ENCODE data around the gene NCKAP1. TPM values are rescaled to one million over a fixed set of nuclear protein-coding genes. Genes with fewer than 3 reads are reported as not detected.

NCKAP1 gene
- polyA plus RNA-seq, 1 of the 3 experiments (the other 2 are of a cell fraction), result 64.0 TPM

DNA sequence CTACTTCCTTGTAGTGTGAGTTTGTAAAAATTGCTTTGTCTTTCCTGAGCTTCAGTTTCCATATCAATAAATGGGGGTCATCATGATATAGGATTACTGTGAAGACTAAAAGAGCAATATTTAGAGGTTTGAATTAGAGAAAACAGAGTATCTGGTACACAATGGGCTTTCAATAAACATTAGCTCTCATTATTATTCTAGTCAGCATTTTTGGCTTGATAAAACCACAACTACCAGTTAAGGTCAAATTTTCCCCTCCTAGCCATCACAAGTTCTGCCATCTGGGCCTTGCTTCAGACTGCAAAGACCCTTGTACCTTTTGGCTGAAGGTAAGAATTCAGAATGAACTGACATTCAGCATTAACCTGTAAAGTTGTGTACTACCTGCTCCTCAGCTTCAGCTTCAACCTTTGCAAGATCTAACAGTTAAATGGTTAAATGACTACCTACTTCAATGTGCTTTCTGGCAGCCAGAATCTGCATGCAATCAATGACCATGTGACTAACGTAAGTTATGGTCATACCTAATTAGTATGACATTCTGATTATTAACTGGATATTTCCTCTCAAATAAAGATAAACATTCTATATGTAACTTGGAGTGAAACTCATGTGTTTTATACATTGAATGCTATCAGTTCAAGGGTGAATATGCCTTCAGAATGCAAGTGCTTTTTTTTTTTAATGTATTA, 119.2 kb downstream of the NCKAP1 start:
- TF ChIP-seq MXI1 (IDR thresholded peaks at IDR 0.05; ENCODE audit: low read depth, low read length) (no peak), MEF2A (IDR thresholded peaks at IDR 0.05; ENCODE audit: borderline replicate concordance, low read depth) (no peak), RXRA (IDR thresholded peaks at IDR 0.05; ENCODE audit: borderline replicate concordance, low read depth) (no peak), EP300 (IDR thresholded peaks at IDR 0.05; ENCODE audit: borderline replicate concordance in 1 of 2, low read depth in 1 of 2, low read length in 1 of 2) (no peak), IRF3 (IDR thresholded peaks at IDR 0.05; ENCODE audit: low read depth, low read length) (no peak), REST (IDR thresholded peaks at IDR 0.05; ENCODE audit: low read depth, low read length) (no peak), RAD21 (IDR thresholded peaks at IDR 0.05; ENCODE audit: low read length) (no peak)
- Histone ChIP-seq H3K36me3 (replicated peaks in 1 of 2; ENCODE audit: control insufficient read depth in 1 of 2, insufficient read depth in 2 of 2, low read length in 1 of 2) (peaks cover 31 to 53% of the 10 kb centered on the region in 2 experiments), H3K4me2 (no peak overlapping the region), H3K9me2 (no peaks in the 10 kb centered on the region), H3K79me2 (ENCODE audit: insufficient read depth) (no peaks in the 10 kb centered on the region), H4K20me1 (ENCODE audit: insufficient read depth) (peaks cover 6% of the 10 kb centered on the region), H3K4me3 (ENCODE audit: low read depth in 2 of 2, low read length in 1 of 2) (no peak overlapping the region), H3K4me1 (ENCODE audit: control insufficient read depth in 1 of 2, insufficient read depth in 2 of 2, low read depth in 1 of 2, low read length in 1 of 2) (peaks cover 8 to 37% of the 10 kb centered on the region in 2 experiments), H3K9ac (no peak overlapping the region), H3K27me3 (ENCODE audit: insufficient read depth) (no peaks in the 10 kb centered on the region), H2AFZ (ENCODE audit: low read depth) (no peak overlapping the region), H3F3A (replicated peaks; ENCODE audit: insufficient read depth) (peaks cover 30% of the 10 kb centered on the region), H3K27ac (ENCODE audit: low read depth in 2 of 2, low read length in 1 of 2) (no peak overlapping the region), H3K9me3 (no peaks in the 10 kb centered on the region)
- 75% methylated on average over 1 of the region's 1 CpG for WGBS (ENCODE audit: low lambda C conversion rate)
- DNase-seq, result no peak
- POLR2A ChIA-PET, result no interaction called here
- CTCF ChIA-PET, result no interaction called here

DNA sequence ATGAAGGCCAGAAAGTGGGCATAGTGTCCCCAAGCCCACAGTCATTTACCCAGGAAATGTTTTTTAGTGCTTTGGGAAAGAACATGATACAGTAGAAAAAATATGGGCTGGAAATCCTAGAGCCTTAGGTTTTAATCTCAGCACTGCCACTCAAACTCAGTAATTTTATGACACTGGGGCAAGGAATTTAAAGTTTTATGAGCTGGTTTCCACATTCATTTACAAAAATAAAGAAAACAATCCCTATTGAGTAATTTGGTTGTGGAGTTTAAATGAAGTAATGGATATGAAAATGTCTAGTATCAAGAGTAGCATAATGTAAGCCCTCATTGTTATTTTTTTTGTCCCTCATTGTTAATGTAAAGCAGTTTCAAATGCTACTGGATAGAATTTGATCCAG, 120.3 kb downstream of the NCKAP1 start:
- no peak for DNase-seq
- POLR2A ChIA-PET, result interaction anchor here (1.2 kb wide), 1 partner anchor 202 kb away, joined by 3 read pairs; no protein-coding TSS in a partner anchor
- H3K27ac ChIP-seq (ENCODE audit: low read depth in 2 of 2, low read length in 1 of 2), result no peak overlapping the region
- peaks cover 6% of the 10 kb centered on the region for H4K20me1 ChIP-seq (ENCODE audit: insufficient read depth)
- no peak overlapping the region for H3K9ac ChIP-seq
- no peaks in the 10 kb centered on the region for H3K27me3 ChIP-seq (ENCODE audit: insufficient read depth)
- peaks cover 8 to 35% of the 10 kb centered on the region in 2 experiments for H3K4me1 ChIP-seq (ENCODE audit: control insufficient read depth in 1 of 2, insufficient read depth in 2 of 2, low read depth in 1 of 2, low read length in 1 of 2)
- H3F3A ChIP-seq (replicated peaks; ENCODE audit: insufficient read depth), result peaks cover 28% of the 10 kb centered on the region
- peaks cover 36 to 53% of the 10 kb centered on the region in 2 experiments for H3K36me3 ChIP-seq (replicated peaks in 1 of 2; ENCODE audit: control insufficient read depth in 1 of 2, insufficient read depth in 2 of 2, low read length in 1 of 2)
- CTCF ChIA-PET, result interaction anchor here (0.7 to 1.5 kb wide), 4 partner anchors 12 to 101 kb away, joined by 3 to 4 read pairs (median 3); no protein-coding TSS in a partner anchor
- H3K79me2 ChIP-seq (ENCODE audit: insufficient read depth), result no peaks in the 10 kb centered on the region
- H3K9me2 ChIP-seq, result no peaks in the 10 kb centered on the region
- no peak overlapping the region for H2AFZ ChIP-seq (ENCODE audit: low read depth)
- no peak overlapping the region for H3K4me3 ChIP-seq (ENCODE audit: low read depth in 2 of 2, low read length in 1 of 2)
- no peak for TF ChIP-seq MEF2A (IDR thresholded peaks at IDR 0.05; ENCODE audit: borderline replicate concordance, low read depth)
- TF ChIP-seq TCF12 (IDR thresholded peaks at IDR 0.05), result no peak
- TF ChIP-seq EP300 (IDR thresholded peaks at IDR 0.05; ENCODE audit: borderline replicate concordance in 1 of 2, low read depth in 1 of 2, low read length in 1 of 2), result no peak
- TF ChIP-seq RXRA (IDR thresholded peaks at IDR 0.05; ENCODE audit: borderline replicate concordance, low read depth), result no peak
- TF ChIP-seq RAD21 (IDR thresholded peaks at IDR 0.05; ENCODE audit: low read length), result no peak
- no peak for TF ChIP-seq SMC3 (IDR thresholded peaks at IDR 0.05; ENCODE audit: low read depth, low read length)
- no peak for TF ChIP-seq TAF1 (IDR thresholded peaks at IDR 0.05; ENCODE audit: borderline replicate concordance, low read depth, low read length)
- no peak for TF ChIP-seq POLR2AphosphoS5 (IDR thresholded peaks at IDR 0.05; ENCODE audit: low read depth, low read length)
- TF ChIP-seq ELF1 (IDR thresholded peaks at IDR 0.05), result no peak
- no peak for TF ChIP-seq RCOR1 (IDR thresholded peaks at IDR 0.05; ENCODE audit: low read length)
- no peak for TF ChIP-seq YY1 (IDR thresholded peaks at IDR 0.05; ENCODE audit: low read depth)
- no peak for TF ChIP-seq RFX5 (IDR thresholded peaks at IDR 0.05; ENCODE audit: low read length)
- no peak for TF ChIP-seq NFIC (IDR thresholded peaks at IDR 0.05; ENCODE audit: borderline replicate concordance)
- no peaks in the 10 kb centered on the region for H3K9me3 ChIP-seq
- no peak overlapping the region for H3K4me2 ChIP-seq

All from SK-N-SH (cell line).